ENCODE measurements around the gene SCAPER. TPM values are rescaled to one million over a fixed set of nuclear protein-coding genes. Genes with fewer than 3 reads are reported as not detected.
"Not testable (repeated sequence)": the region's sequence is repeated elsewhere in the genome, so short reads cannot be mapped to it uniquely, and the experiment has no call there.

SCAPER gene
- total RNA-seq, 1 donor from 2014 or later = 58.0 TPM

DNA sequence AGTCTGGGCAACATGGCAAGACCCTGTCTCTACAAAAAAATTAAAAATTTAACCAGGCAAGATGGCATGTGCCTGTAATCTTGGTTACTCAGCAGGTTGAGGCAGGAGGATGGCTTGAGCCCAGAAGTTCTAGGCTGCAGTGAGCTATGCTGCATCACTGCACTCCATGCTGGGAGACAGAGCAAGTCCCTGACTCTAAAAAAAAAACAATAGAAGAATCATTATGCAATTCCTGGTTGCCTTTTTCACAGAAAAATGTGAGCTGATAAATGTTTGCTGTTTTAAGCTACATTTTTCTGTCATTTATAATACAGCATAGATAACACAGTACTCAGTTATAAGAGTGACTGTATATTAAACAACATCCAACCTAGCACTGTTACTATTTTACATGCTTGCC lies 148.8 kb downstream of the SCAPER start:
- Mint-ChIP-seq H3K4me3 (ENCODE audit: unreplicated experiment) (no peak overlapping the region), H3K36me3 (ENCODE audit: unreplicated experiment) (peaks cover 1% of the 10 kb centered on the region), H3K27me3 (ENCODE audit: unreplicated experiment) (no peaks in the 10 kb centered on the region), H3K27ac (ENCODE audit: unreplicated experiment) (no peak overlapping the region), H3K9me3 (ENCODE audit: unreplicated experiment) (peaks cover 4% of the 10 kb centered on the region), H3K4me1 (ENCODE audit: low read depth, unreplicated experiment) (no peaks in the 10 kb centered on the region)
- TF ChIP-seq, protein P1, sequence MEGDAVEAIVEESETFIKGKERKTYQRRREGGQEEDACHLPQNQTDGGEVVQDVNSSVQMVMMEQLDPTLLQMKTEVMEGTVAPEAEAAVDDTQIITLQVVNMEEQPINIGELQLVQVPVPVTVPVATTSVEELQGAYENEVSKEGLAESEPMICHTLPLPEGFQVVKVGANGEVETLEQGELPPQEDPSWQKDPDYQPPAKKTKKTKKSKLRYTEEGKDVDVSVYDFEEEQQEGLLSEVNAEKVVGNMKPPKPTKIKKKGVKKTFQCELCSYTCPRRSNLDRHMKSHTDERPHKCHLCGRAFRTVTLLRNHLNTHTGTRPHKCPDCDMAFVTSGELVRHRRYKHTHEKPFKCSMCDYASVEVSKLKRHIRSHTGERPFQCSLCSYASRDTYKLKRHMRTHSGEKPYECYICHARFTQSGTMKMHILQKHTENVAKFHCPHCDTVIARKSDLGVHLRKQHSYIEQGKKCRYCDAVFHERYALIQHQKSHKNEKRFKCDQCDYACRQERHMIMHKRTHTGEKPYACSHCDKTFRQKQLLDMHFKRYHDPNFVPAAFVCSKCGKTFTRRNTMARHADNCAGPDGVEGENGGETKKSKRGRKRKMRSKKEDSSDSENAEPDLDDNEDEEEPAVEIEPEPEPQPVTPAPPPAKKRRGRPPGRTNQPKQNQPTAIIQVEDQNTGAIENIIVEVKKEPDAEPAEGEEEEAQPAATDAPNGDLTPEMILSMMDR (IDR thresholded peaks at IDR 0.05; ENCODE audit: partially characterized antibody, unreplicated experiment) = no peak
- no peak for DNase-seq

GRCh38 chr15:76753771-76754170 lies 151.4 kb downstream of the SCAPER start:
- H3K36me3 Mint-ChIP-seq (ENCODE audit: unreplicated experiment) = no peaks in the 10 kb centered on the region
- no peaks in the 10 kb centered on the region for H3K27me3 Mint-ChIP-seq (ENCODE audit: unreplicated experiment)
- H3K27ac Mint-ChIP-seq (ENCODE audit: unreplicated experiment) = no peak overlapping the region
- no peaks in the 10 kb centered on the region for H3K4me1 Mint-ChIP-seq (ENCODE audit: low read depth, unreplicated experiment)
- H3K4me3 Mint-ChIP-seq (ENCODE audit: unreplicated experiment) = no peak overlapping the region
- DNase-seq = no peak
- peaks cover 4% of the 10 kb centered on the region for H3K9me3 Mint-ChIP-seq (ENCODE audit: unreplicated experiment)
- TF ChIP-seq, protein P1 (IDR thresholded peaks at IDR 0.05; ENCODE audit: partially characterized antibody, unreplicated experiment) = no peak

GRCh38 chr15:76753131-76753530 lies 152.0 kb downstream of the SCAPER start:
- Mint-ChIP-seq H3K4me1 (ENCODE audit: low read depth, unreplicated experiment) (no peaks in the 10 kb centered on the region), H3K27ac (ENCODE audit: unreplicated experiment) (no peak overlapping the region)

DNA sequence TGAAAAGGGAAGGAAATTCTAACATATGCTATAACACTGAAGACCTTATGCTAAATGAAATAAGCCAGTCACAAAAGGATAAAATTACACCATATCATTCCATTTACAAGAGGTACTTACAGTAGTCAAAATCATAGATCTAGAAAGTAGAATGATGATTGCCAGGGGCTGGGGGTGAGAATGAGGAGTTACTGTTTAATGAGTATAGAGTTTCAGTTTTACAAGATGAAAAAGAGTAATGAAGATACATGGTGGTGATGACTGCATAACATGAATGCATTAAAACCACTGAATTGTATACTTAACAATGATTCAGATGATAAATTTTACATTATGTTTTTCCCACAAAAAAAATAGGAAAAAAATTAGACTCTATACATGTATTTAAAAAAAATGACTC lies 152.6 kb downstream of the SCAPER start:
- H3K27me3 Mint-ChIP-seq (ENCODE audit: unreplicated experiment) = no peaks in the 10 kb centered on the region
- no peak overlapping the region for H3K4me3 Mint-ChIP-seq (ENCODE audit: unreplicated experiment)
- H3K36me3 Mint-ChIP-seq (ENCODE audit: unreplicated experiment) = no peaks in the 10 kb centered on the region
- TF ChIP-seq, protein P1 (IDR thresholded peaks at IDR 0.05; ENCODE audit: partially characterized antibody, unreplicated experiment) = no peak
- DNase-seq = no peak
- H3K9me3 Mint-ChIP-seq (ENCODE audit: unreplicated experiment) = peaks cover 4% of the 10 kb centered on the region
- no peaks in the 10 kb centered on the region for H3K4me1 Mint-ChIP-seq (ENCODE audit: low read depth, unreplicated experiment)
- H3K27ac Mint-ChIP-seq (ENCODE audit: unreplicated experiment) = no peak overlapping the region

More at GRCh38 chr15:76753131-76753530, 152.0 kb downstream of the SCAPER start:
- no peak for DNase-seq
- TF ChIP-seq, protein P1 (IDR thresholded peaks at IDR 0.05; ENCODE audit: partially characterized antibody, unreplicated experiment) = no peak
- no peak overlapping the region for H3K4me3 Mint-ChIP-seq (ENCODE audit: unreplicated experiment)
- peaks cover 4% of the 10 kb centered on the region for H3K9me3 Mint-ChIP-seq (ENCODE audit: unreplicated experiment)
- H3K36me3 Mint-ChIP-seq (ENCODE audit: unreplicated experiment) = no peaks in the 10 kb centered on the region
- H3K27me3 Mint-ChIP-seq (ENCODE audit: unreplicated experiment) = no peaks in the 10 kb centered on the region

DNA sequence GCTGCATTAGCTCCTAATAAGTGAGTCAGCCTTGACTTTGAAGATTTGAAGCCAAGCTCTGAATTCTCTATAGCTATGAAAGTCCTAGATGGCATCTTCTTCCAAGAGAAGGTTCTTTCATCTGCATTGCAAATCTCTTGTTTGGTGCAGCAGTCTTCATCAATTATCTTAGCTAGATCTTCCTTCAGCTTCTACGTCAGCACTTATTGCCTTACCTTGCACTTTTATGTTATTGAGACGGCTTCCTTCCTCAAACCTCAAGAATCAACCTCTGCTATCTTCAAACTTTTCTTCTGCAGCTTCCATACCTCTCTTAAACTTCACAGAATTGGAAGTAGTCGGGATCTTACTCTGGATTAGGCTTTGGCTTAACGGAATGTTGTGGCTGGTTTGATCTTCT lies 167.6 kb downstream of the SCAPER start:
- no peak overlapping the region for H3K27ac Mint-ChIP-seq (ENCODE audit: unreplicated experiment)
- TF ChIP-seq, protein P1 (IDR thresholded peaks at IDR 0.05; ENCODE audit: partially characterized antibody, unreplicated experiment) = no peak
- no peaks in the 10 kb centered on the region for H3K4me1 Mint-ChIP-seq (ENCODE audit: low read depth, unreplicated experiment)
- no peaks in the 10 kb centered on the region for H3K27me3 Mint-ChIP-seq (ENCODE audit: unreplicated experiment)
- H3K36me3 Mint-ChIP-seq (ENCODE audit: unreplicated experiment) = peaks cover 21% of the 10 kb centered on the region
- no peak for DNase-seq
- H3K4me3 Mint-ChIP-seq (ENCODE audit: unreplicated experiment) = no peak overlapping the region
- H3K9me3 Mint-ChIP-seq (ENCODE audit: unreplicated experiment) = no peaks in the 10 kb centered on the region

GRCh38 chr15:76732321-76732720 lies 172.8 kb downstream of the SCAPER start:
- H3K27ac Mint-ChIP-seq (ENCODE audit: unreplicated experiment); H3K4me1 Mint-ChIP-seq (ENCODE audit: low read depth, unreplicated experiment); H3K9me3 Mint-ChIP-seq (ENCODE audit: unreplicated experiment); H3K27me3 Mint-ChIP-seq (ENCODE audit: unreplicated experiment); H3K4me3 Mint-ChIP-seq (ENCODE audit: unreplicated experiment): not testable (repeated sequence)
- DNase-seq = peak; percentile 41
- H3K36me3 Mint-ChIP-seq (ENCODE audit: unreplicated experiment) = peaks cover 27% of the 10 kb centered on the region
